ENCODE results near the gene PLA2G4D. TPM values are rescaled to one million over a fixed set of nuclear protein-coding genes. Genes with fewer than 3 reads are reported as not detected.

The PLA2G4D gene
- total RNA-seq, 1 experiment from 2014 or later = 0.24 TPM

DNA sequence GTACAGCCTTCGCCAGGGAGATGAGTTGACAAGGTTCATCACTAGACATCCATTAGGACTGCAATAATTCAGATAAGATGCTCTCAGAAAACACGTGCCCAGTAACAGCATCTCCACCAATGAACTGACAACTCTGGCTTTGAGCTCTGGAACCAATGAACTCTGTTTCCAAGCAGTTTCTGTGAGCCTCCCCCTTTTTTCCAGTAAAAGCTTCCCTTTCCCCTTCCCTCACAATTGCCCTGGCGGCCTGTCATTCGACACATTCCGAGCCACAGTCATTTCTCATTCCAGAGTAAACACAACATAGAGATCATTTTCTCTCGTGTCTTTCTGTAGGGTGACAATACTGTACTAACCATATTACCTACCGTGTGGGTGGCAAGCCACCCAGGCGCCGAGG lies 3.6 kb downstream of the PLA2G4D start:
- no peak overlapping the region for H3K4me3 Mint-ChIP-seq
- H3K4me1 Mint-ChIP-seq = peaks cover 18% of the 10 kb centered on the region
- no peaks in the 10 kb centered on the region; the same call in 1 of the 2 replicates for H3K27me3 Mint-ChIP-seq (ENCODE audit: low read depth)
- no peaks in the 10 kb centered on the region for H3K36me3 Mint-ChIP-seq
- DNase-seq (ENCODE audit: low spot score) (no peak), ATAC-seq (no peak)
- no peak overlapping the region for H3K27ac Mint-ChIP-seq
- no peaks in the 10 kb centered on the region for H3K9me3 Mint-ChIP-seq
- ChIA-PET POLR2A (no interaction called here), CTCF (interaction anchor here (0.5 to 1.7 kb wide), 7 partner anchors 10 to 101 kb away, joined by 3 to 5 read pairs (median 4); no protein-coding TSS in a partner anchor)
- TF ChIP-seq ZNF121 (CRISPR knock-in tag; IDR thresholded peaks at IDR 0.05) (no peak), ZNF219 (CRISPR knock-in tag; IDR thresholded peaks at IDR 0.05; ENCODE audit: borderline replicate concordance) (no peak), HMGXB4 (CRISPR knock-in tag; IDR thresholded peaks at IDR 0.05) (no peak), IRF1 (CRISPR knock-in tag; IDR thresholded peaks at IDR 0.05) (no peak), ZMAT4 (CRISPR knock-in tag; IDR thresholded peaks at IDR 0.05) (no peak), E2F5 (CRISPR knock-in tag; IDR thresholded peaks at IDR 0.05) (no peak), FOXJ3 (CRISPR knock-in tag; IDR thresholded peaks at IDR 0.05; ENCODE audit: borderline replicate concordance) (no peak), NFATC4 (CRISPR knock-in tag; IDR thresholded peaks at IDR 0.05) (no peak), ETV6 (CRISPR knock-in tag; IDR thresholded peaks at IDR 0.05) (no peak), HMGA2 (CRISPR knock-in tag; IDR thresholded peaks at IDR 0.05) (no peak), NR2C2 (CRISPR knock-in tag; IDR thresholded peaks at IDR 0.05) (no peak)

DNA sequence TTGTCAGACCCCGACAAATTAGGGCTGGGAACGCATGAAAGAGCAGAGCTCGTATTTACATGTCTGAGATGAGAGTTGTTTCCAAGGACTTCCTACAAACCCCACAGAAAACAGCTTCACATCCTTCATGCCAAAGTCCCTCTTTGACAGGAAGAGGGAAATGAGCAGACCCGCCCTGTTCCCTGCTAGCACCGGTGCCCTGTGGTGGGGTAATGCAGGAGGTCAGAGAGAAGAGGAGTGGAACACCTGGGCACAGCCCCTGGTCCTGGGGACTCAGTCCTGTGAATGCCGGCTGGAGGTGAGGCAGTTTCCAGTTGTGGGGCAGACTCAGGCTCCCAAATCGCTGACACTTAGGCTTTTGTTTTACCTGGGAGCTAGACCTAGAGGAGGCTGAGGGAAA lies 4.0 kb downstream of the PLA2G4D start:
- ChIA-PET POLR2A (no interaction called here), CTCF (interaction anchor here (0.5 to 1.7 kb wide), 8 partner anchors 10 to 100 kb away, joined by 3 to 9 read pairs (median 4); no protein-coding TSS in a partner anchor)
- no peaks in the 10 kb centered on the region for H3K9me3 Mint-ChIP-seq
- peaks cover 21% of the 10 kb centered on the region for H3K4me1 Mint-ChIP-seq
- no peaks in the 10 kb centered on the region; the same call in 1 of the 2 replicates for H3K27me3 Mint-ChIP-seq (ENCODE audit: low read depth)
- no peaks in the 10 kb centered on the region for H3K36me3 Mint-ChIP-seq
- H3K4me3 Mint-ChIP-seq = no peak overlapping the region
- TF ChIP-seq MLX (CRISPR knock-in tag; IDR thresholded peaks at IDR 0.05) (no peak), FOXK1 (CRISPR knock-in tag; IDR thresholded peaks at IDR 0.05) (no peak), TCF7 (CRISPR knock-in tag; IDR thresholded peaks at IDR 0.05; ENCODE audit: low read depth) (no peak), CREM (CRISPR knock-in tag; IDR thresholded peaks at IDR 0.05) (no peak), ZMAT4 (CRISPR knock-in tag; IDR thresholded peaks at IDR 0.05) (no peak)
- DNase-seq (ENCODE audit: low spot score) (no peak), ATAC-seq (no peak)
- H3K27ac Mint-ChIP-seq = no peak overlapping the region

- Mint-ChIP-seq H3K36me3 (no peaks in the 10 kb centered on the region), H3K4me3 (no peak overlapping the region), H3K4me1 (peaks cover 26% of the 10 kb centered on the region), H3K27ac (no peak overlapping the region), H3K9me3 (no peaks in the 10 kb centered on the region), H3K27me3 (ENCODE audit: low read depth) (no peaks in the 10 kb centered on the region; the same call in 1 of the 2 replicates)
- ATAC-seq (no peak), DNase-seq (ENCODE audit: low spot score) (no peak)
- CTCF ChIA-PET = interaction anchor here (0.8 to 1.7 kb wide), 5 partner anchors 14 to 100 kb away, joined by 3 to 9 read pairs (median 4); no protein-coding TSS in a partner anchor
- POLR2A ChIA-PET = no interaction called here
- TF ChIP-seq GRHL2 (CRISPR knock-in tag; IDR thresholded peaks at IDR 0.05; ENCODE audit: insufficient replicate concordance, severe bottlenecking) = no peak
- TF ChIP-seq ATF1 (CRISPR knock-in tag; IDR thresholded peaks at IDR 0.05) = no peak
- TF ChIP-seq, protein P1, sequence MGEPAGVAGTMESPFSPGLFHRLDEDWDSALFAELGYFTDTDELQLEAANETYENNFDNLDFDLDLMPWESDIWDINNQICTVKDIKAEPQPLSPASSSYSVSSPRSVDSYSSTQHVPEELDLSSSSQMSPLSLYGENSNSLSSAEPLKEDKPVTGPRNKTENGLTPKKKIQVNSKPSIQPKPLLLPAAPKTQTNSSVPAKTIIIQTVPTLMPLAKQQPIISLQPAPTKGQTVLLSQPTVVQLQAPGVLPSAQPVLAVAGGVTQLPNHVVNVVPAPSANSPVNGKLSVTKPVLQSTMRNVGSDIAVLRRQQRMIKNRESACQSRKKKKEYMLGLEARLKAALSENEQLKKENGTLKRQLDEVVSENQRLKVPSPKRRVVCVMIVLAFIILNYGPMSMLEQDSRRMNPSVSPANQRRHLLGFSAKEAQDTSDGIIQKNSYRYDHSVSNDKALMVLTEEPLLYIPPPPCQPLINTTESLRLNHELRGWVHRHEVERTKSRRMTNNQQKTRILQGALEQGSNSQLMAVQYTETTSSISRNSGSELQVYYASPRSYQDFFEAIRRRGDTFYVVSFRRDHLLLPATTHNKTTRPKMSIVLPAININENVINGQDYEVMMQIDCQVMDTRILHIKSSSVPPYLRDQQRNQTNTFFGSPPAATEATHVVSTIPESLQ (CRISPR knock-in tag; IDR thresholded peaks at IDR 0.05) = no peak
- no peak for TF ChIP-seq ESRRA (CRISPR knock-in tag; IDR thresholded peaks at IDR 0.05; ENCODE audit: borderline replicate concordance)
- TF ChIP-seq ZNF263 (CRISPR knock-in tag; IDR thresholded peaks at IDR 0.05; ENCODE audit: low read depth) = no peak
- no peak for TF ChIP-seq ZNF416 (CRISPR knock-in tag; IDR thresholded peaks at IDR 0.05)
- TF ChIP-seq, protein P2, sequence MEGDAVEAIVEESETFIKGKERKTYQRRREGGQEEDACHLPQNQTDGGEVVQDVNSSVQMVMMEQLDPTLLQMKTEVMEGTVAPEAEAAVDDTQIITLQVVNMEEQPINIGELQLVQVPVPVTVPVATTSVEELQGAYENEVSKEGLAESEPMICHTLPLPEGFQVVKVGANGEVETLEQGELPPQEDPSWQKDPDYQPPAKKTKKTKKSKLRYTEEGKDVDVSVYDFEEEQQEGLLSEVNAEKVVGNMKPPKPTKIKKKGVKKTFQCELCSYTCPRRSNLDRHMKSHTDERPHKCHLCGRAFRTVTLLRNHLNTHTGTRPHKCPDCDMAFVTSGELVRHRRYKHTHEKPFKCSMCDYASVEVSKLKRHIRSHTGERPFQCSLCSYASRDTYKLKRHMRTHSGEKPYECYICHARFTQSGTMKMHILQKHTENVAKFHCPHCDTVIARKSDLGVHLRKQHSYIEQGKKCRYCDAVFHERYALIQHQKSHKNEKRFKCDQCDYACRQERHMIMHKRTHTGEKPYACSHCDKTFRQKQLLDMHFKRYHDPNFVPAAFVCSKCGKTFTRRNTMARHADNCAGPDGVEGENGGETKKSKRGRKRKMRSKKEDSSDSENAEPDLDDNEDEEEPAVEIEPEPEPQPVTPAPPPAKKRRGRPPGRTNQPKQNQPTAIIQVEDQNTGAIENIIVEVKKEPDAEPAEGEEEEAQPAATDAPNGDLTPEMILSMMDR (IDR thresholded peaks at IDR 0.05) = no peak
- TF ChIP-seq FOXK1 (CRISPR knock-in tag; IDR thresholded peaks at IDR 0.05) = no peak
- TF ChIP-seq RORB (CRISPR knock-in tag; IDR thresholded peaks at IDR 0.05) = no peak
- no peak for TF ChIP-seq ZBTB21 (CRISPR knock-in tag; IDR thresholded peaks at IDR 0.05; ENCODE audit: borderline replicate concordance)
- no peak for TF ChIP-seq GABPB1 (CRISPR knock-in tag; IDR thresholded peaks at IDR 0.05)
Measured at GRCh38 chr15:42089942-42090341, 4.4 kb downstream of the PLA2G4D start.
